Liver (tissue), 3 donors: ENCODE data around the gene DCTPP1.

Source experiments
- EGR1 ChIP-seq, 2 donors: IDR thresholded peaks; 2 replicates each; pipeline ENCODE4 v1.6.1; 2016 to 2018; ENCODE audit warnings: antibody characterized with exemption in 2 of 2, low read depth in 2 of 2
- GABPA ChIP-seq, 2 donors: IDR thresholded peaks in 1 of 2; conservative IDR thresholded peaks in 1 of 2; 2 replicates each; pipeline ENCODE4 v1.6.1; 2016; ENCODE audit warnings: antibody characterized with exemption in 2 of 2, mild to moderate bottlenecking in 1 of 2, moderate library complexity in 1 of 2
- JUND ChIP-seq, 2 donors: IDR thresholded peaks; 2 replicates each; pipeline ENCODE4 v1.6.1; 2016; ENCODE audit warnings: antibody characterized with exemption in 2 of 2
- MAX ChIP-seq: IDR thresholded peaks from 2 replicates; pipeline ENCODE4 v1.6.1; 2016; ENCODE audit warnings: antibody characterized with exemption
- NR2F2 ChIP-seq: IDR thresholded peaks from 2 replicates; pipeline ENCODE4 v1.6.1; 2016; ENCODE audit warnings: antibody characterized with exemption
- RAD21 ChIP-seq, 2 donors: IDR thresholded peaks; 2 replicates each; pipeline ENCODE4 v1.6.1; 2016; ENCODE audit warnings: antibody characterized with exemption in 2 of 2, mild to moderate bottlenecking in 2 of 2
- REST ChIP-seq: IDR thresholded peaks from 2 replicates; pipeline ENCODE4 v1.6.1; 2016; ENCODE audit warnings: antibody characterized with exemption, mild to moderate bottlenecking
- TAF1 ChIP-seq: conservative IDR thresholded peaks from 2 replicates; pipeline ENCODE4 v1.6.1; 2016; ENCODE audit warnings: antibody characterized with exemption, mild to moderate bottlenecking
- YY1 ChIP-seq: IDR thresholded peaks from 2 replicates; pipeline ENCODE4 v1.6.1; 2016; ENCODE audit warnings: antibody characterized with exemption, mild to moderate bottlenecking
- TF ChIP-seq, protein P1 (sequence below): fragments of 150-350 bp; IDR thresholded peaks from 2 replicates; pipeline ENCODE4 v1.5.1; 2017; ENCODE audit warnings: improper control_type of control experiment, low read depth, low read length; ENCODE audit not compliant: missing input control
- TF ChIP-seq, protein P2 (sequence below): IDR thresholded peaks from 2 replicates; pipeline ENCODE4 v1.6.1; 2016; ENCODE audit warnings: antibody characterized with exemption
- donor health status: healthy.
- donor health status: healthy.

- TF ChIP-seq, protein P1, sequence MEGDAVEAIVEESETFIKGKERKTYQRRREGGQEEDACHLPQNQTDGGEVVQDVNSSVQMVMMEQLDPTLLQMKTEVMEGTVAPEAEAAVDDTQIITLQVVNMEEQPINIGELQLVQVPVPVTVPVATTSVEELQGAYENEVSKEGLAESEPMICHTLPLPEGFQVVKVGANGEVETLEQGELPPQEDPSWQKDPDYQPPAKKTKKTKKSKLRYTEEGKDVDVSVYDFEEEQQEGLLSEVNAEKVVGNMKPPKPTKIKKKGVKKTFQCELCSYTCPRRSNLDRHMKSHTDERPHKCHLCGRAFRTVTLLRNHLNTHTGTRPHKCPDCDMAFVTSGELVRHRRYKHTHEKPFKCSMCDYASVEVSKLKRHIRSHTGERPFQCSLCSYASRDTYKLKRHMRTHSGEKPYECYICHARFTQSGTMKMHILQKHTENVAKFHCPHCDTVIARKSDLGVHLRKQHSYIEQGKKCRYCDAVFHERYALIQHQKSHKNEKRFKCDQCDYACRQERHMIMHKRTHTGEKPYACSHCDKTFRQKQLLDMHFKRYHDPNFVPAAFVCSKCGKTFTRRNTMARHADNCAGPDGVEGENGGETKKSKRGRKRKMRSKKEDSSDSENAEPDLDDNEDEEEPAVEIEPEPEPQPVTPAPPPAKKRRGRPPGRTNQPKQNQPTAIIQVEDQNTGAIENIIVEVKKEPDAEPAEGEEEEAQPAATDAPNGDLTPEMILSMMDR = no peak
- no peak for TF ChIP-seq MAX
- no peak for TF ChIP-seq RAD21 (IDR thresholded peaks at IDR 0.05)
- TF ChIP-seq, protein P2, sequence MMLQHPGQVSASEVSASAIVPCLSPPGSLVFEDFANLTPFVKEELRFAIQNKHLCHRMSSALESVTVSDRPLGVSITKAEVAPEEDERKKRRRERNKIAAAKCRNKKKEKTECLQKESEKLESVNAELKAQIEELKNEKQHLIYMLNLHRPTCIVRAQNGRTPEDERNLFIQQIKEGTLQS = no peak
- TF ChIP-seq EGR1 (IDR thresholded peaks at IDR 0.05; ENCODE audit: low read depth in 2 of 2) = no peak
- TF ChIP-seq JUND (IDR thresholded peaks at IDR 0.05) = no peak
- TF ChIP-seq GABPA (IDR thresholded peaks at IDR 0.05 in 1 of 2, conservative IDR thresholded peaks at IDR 0.05 in 1 of 2) = no peak
- TF ChIP-seq TAF1 = no peak
- no peak for TF ChIP-seq REST
- no peak for TF ChIP-seq YY1
- no peak for TF ChIP-seq NR2F2
Observed at GRCh38 chr16:30470632-30470995, 40.8 kb upstream of the DCTPP1 start.
